ENCODE data around the gene MSI1.

MSI1 gene

GRCh38 chr12:120346031-120346430, 22.9 kb downstream of the MSI1 start:
- DNase-seq (ENCODE audit: low spot score) (no peak), ATAC-seq (ENCODE audit: low read depth) (no peak)
- no peak for TF ChIP-seq CTCF (IDR thresholded peaks at IDR 0.05; ENCODE audit: poor library complexity, severe bottlenecking)
- H3K27ac ChIP-seq (ENCODE audit: poor library complexity, severe bottlenecking) = no peak overlapping the region
- no peak overlapping the region for H3K4me3 ChIP-seq (ENCODE audit: severe bottlenecking)
- H3K27me3 ChIP-seq (ENCODE audit: insufficient read depth, poor library complexity, severe bottlenecking) = no peaks in the 10 kb centered on the region
- no peaks in the 10 kb centered on the region for H3K9me3 ChIP-seq (ENCODE audit: severe bottlenecking)
- no peaks in the 10 kb centered on the region for H3K4me1 ChIP-seq (ENCODE audit: insufficient read depth, poor library complexity, severe bottlenecking)
- no peaks in the 10 kb centered on the region for H3K36me3 ChIP-seq (ENCODE audit: low read depth)

- Histone ChIP-seq H3K4me3 (ENCODE audit: severe bottlenecking) (no peak overlapping the region), H3K27me3 (ENCODE audit: insufficient read depth, poor library complexity, severe bottlenecking) (no peaks in the 10 kb centered on the region), H3K9me3 (ENCODE audit: severe bottlenecking) (no peaks in the 10 kb centered on the region), H3K4me1 (ENCODE audit: insufficient read depth, poor library complexity, severe bottlenecking) (no peaks in the 10 kb centered on the region), H3K36me3 (ENCODE audit: low read depth) (no peaks in the 10 kb centered on the region), H3K27ac (ENCODE audit: poor library complexity, severe bottlenecking) (no peak overlapping the region)
- TF ChIP-seq CTCF (IDR thresholded peaks at IDR 0.05; ENCODE audit: poor library complexity, severe bottlenecking) = no peak
- no peak for ATAC-seq (ENCODE audit: low read depth)
- no peak for DNase-seq (ENCODE audit: low spot score)
These were observed 25.3 kb downstream of the MSI1 start for GRCh38 chr12:120343692-120344091.

GRCh38 chr12:120343039-120343537, 25.9 kb downstream of the MSI1 start:
- Histone ChIP-seq H3K36me3 (ENCODE audit: low read depth) (no peaks in the 10 kb centered on the region), H3K9me3 (ENCODE audit: severe bottlenecking) (no peaks in the 10 kb centered on the region), H3K27ac (ENCODE audit: poor library complexity, severe bottlenecking) (no peak overlapping the region), H3K27me3 (ENCODE audit: insufficient read depth, poor library complexity, severe bottlenecking) (no peaks in the 10 kb centered on the region), H3K4me3 (ENCODE audit: severe bottlenecking) (no peak overlapping the region), H3K4me1 (ENCODE audit: insufficient read depth, poor library complexity, severe bottlenecking) (no peaks in the 10 kb centered on the region)
- DNase-seq (ENCODE audit: low spot score) (no peak), ATAC-seq (ENCODE audit: low read depth) (no peak)
- TF ChIP-seq CTCF (IDR thresholded peaks at IDR 0.05; ENCODE audit: poor library complexity, severe bottlenecking) = no peak

- ATAC-seq (ENCODE audit: low read depth) = no peak
- Histone ChIP-seq H3K4me1 (ENCODE audit: insufficient read depth, poor library complexity, severe bottlenecking) (no peaks in the 10 kb centered on the region), H3K4me3 (ENCODE audit: severe bottlenecking) (no peak overlapping the region), H3K27me3 (ENCODE audit: insufficient read depth, poor library complexity, severe bottlenecking) (no peaks in the 10 kb centered on the region), H3K36me3 (ENCODE audit: low read depth) (no peaks in the 10 kb centered on the region), H3K9me3 (ENCODE audit: severe bottlenecking) (no peaks in the 10 kb centered on the region), H3K27ac (ENCODE audit: poor library complexity, severe bottlenecking) (no peak overlapping the region)
- no peak for TF ChIP-seq CTCF (IDR thresholded peaks at IDR 0.05; ENCODE audit: poor library complexity, severe bottlenecking)
- DNase-seq (ENCODE audit: low spot score) = no peak
These were observed 26.6 kb downstream of the MSI1 start for GRCh38 chr12:120342175-120343038.

- no peaks in the 10 kb centered on the region for H3K27me3 ChIP-seq (ENCODE audit: insufficient read depth, poor library complexity, severe bottlenecking)
- no peaks in the 10 kb centered on the region for H3K4me1 ChIP-seq (ENCODE audit: insufficient read depth, poor library complexity, severe bottlenecking)
- no peaks in the 10 kb centered on the region for H3K9me3 ChIP-seq (ENCODE audit: severe bottlenecking)
- H3K4me3 ChIP-seq (ENCODE audit: severe bottlenecking) = no peak overlapping the region
- TF ChIP-seq CTCF (IDR thresholded peaks at IDR 0.05; ENCODE audit: poor library complexity, severe bottlenecking) = no peak
- ATAC-seq (ENCODE audit: low read depth) (no peak), DNase-seq (ENCODE audit: low spot score) (no peak)
- H3K36me3 ChIP-seq (ENCODE audit: low read depth) = no peaks in the 10 kb centered on the region
- no peak overlapping the region for H3K27ac ChIP-seq (ENCODE audit: poor library complexity, severe bottlenecking)
These were observed 29.7 kb downstream of the MSI1 start for GRCh38 chr12:120339256-120339655.

Measured in RWPE2 (cell line).